GM10847 (cell line): ENCODE data around the gene ZNF212.

Experiments used
- POLR2A ChIP-seq: IDR thresholded peaks from 2 replicates; pipeline ENCODE4 v1.6.1; 2011; ENCODE audit not compliant: insufficient read length; ENCODE audit errors: extremely low read depth

ZNF212 gene

GRCh38 chr7:149239345-149240143, at the start of gene ZNF212:
Gene ZNF212, plus strand, starts transcription at chr7:149239651. Its CDS starts 128 bp downstream, at chr7:149239779.
- TF ChIP-seq POLR2A = peak; percentile 46

- TF ChIP-seq POLR2A = no peak
These were observed 47.6 kb upstream of the ZNF212 start for GRCh38 chr7:149191851-149192250.

- TF ChIP-seq POLR2A = no peak
These were observed 44.7 kb upstream of the ZNF212 start for GRCh38 chr7:149194799-149195179.

GRCh38 chr7:149195180-149196150, 44.0 kb upstream of the ZNF212 start, which contains the start of gene ZNF282:
Gene ZNF282, plus strand, starts transcription at chr7:149195546. Its CDS starts 44 bp downstream, at chr7:149195590.
- TF ChIP-seq POLR2A = peak; percentile 59

GRCh38 chr7:149196151-149196704, 43.2 kb upstream of the ZNF212 start:
- no peak for TF ChIP-seq POLR2A

- TF ChIP-seq POLR2A = no peak
These were observed 42.7 kb upstream of the ZNF212 start for GRCh38 chr7:149196705-149197171.

GRCh38 chr7:149197675-149198074, 41.8 kb upstream of the ZNF212 start:
- TF ChIP-seq POLR2A = no peak

GRCh38 chr7:149198161-149198816, 41.2 kb upstream of the ZNF212 start:
- no peak for TF ChIP-seq POLR2A

GRCh38 chr7:149199234-149199995, 40.0 kb upstream of the ZNF212 start:
- TF ChIP-seq POLR2A = no peak

GRCh38 chr7:149202831-149203231, 36.6 kb upstream of the ZNF212 start:
- no peak for TF ChIP-seq POLR2A

GRCh38 chr7:149205690-149206381, 33.6 kb upstream of the ZNF212 start:
- TF ChIP-seq POLR2A = no peak

GRCh38 chr7:149207324-149208035, 32.0 kb upstream of the ZNF212 start:
- TF ChIP-seq POLR2A = no peak
